HepG2 (cell line): ENCODE measurements around the gene TMEM63C. TPM values are rescaled to one million over a fixed set of nuclear protein-coding genes. Genes with fewer than 3 reads are reported as not detected.

ENCODE experiments used
- ADNP ChIP-seq: sonication (generic); formaldehyde crosslinking; IDR thresholded peaks from 2 replicates; pipeline ENCODE4 v1.4.0; 2020; ENCODE audit warnings: missing genetic modification reagents
- DPF2 ChIP-seq: sonication (generic); formaldehyde crosslinking; IDR thresholded peaks from 2 replicates; pipeline ENCODE4 v1.4.0; 2020; ENCODE audit warnings: mild to moderate bottlenecking, low read depth, missing genetic modification reagents, borderline replicate concordance
- FOXP1 ChIP-seq, 2 experiments: fragments of 450-650 bp in 1 of 2; IDR thresholded peaks; 2 replicates each; pipeline ENCODE4 v1.6.1; 2017 to 2018; ENCODE audit warnings: antibody characterized with exemption in 1 of 2
- HES4 ChIP-seq: sonication (generic); formaldehyde crosslinking; IDR thresholded peaks from 2 replicates; pipeline ENCODE4 v1.9.0; 2021; ENCODE audit warnings: mild to moderate bottlenecking, missing genetic modification reagents, borderline replicate concordance
- KDM1A ChIP-seq: IDR thresholded peaks from 2 replicates; pipeline ENCODE4 v1.6.1; 2016; ENCODE audit warnings: missing compliant biosample characterization
- POLR2G ChIP-seq: fragments of 200-400 bp; formaldehyde crosslinking; IDR thresholded peaks from 2 replicates; pipeline ENCODE4 v1.6.1; 2018; ENCODE audit warnings: mild to moderate bottlenecking, low read depth, low read length, moderate library complexity
- RFX5 ChIP-seq: IDR thresholded peaks from 2 replicates; pipeline ENCODE4 v1.6.1; 2011; ENCODE audit warnings: low read depth, low read length, improper control_type of control experiment
- SIX1 ChIP-seq: sonication (generic); formaldehyde crosslinking; IDR thresholded peaks from 2 replicates; pipeline ENCODE4 v1.4.0; 2020; ENCODE audit warnings: missing genetic modification reagents, borderline replicate concordance
- ZFYVE20 ChIP-seq: sonication (generic); formaldehyde crosslinking; IDR thresholded peaks from 2 replicates; pipeline ENCODE4 v1.8.0; 2023; ENCODE audit warnings: low read depth, mild to moderate bottlenecking, moderate library complexity, missing genetic modification reagents, borderline replicate concordance
- ZNF205 ChIP-seq: IDR thresholded peaks from 2 replicates; pipeline ENCODE4 v1.6.1; 2018; ENCODE audit warnings: missing biosample characterization, missing genetic modification reagents
- ZNF234 ChIP-seq: sonication (generic); formaldehyde crosslinking; conservative IDR thresholded peaks from 2 replicates; pipeline ENCODE4 v1.5.1; 2020; ENCODE audit warnings: mild to moderate bottlenecking, missing genetic modification reagents
- ZNF567 ChIP-seq: sonication (generic); formaldehyde crosslinking; IDR thresholded peaks from 2 replicates; pipeline ENCODE4 v1.8.1; 2023; ENCODE audit warnings: mild to moderate bottlenecking, missing genetic modification reagents, borderline replicate concordance
- ZNF761 ChIP-seq: sonication (generic); formaldehyde crosslinking; conservative IDR thresholded peaks from 2 replicates; pipeline ENCODE4 v1.4.0; 2020; ENCODE audit warnings: mild to moderate bottlenecking, missing genetic modification reagents
- ZNF777 ChIP-seq: sonication (generic); formaldehyde crosslinking; IDR thresholded peaks from 2 replicates; pipeline ENCODE4 v1.4.0; 2020; ENCODE audit warnings: missing genetic modification reagents
- ZNF841 ChIP-seq: sonication (generic); formaldehyde crosslinking; IDR thresholded peaks from 2 replicates; pipeline ENCODE4 v1.8.1; 2023; ENCODE audit warnings: missing genetic modification reagents, borderline replicate concordance
- polyA plus RNA-seq, 8 experiments: library from polyadenylated mRNA; depleted of rRNA in 3 of 8; stranded (reverse) in 7 of 8; unstranded in 1 of 8; fragments of >200 nt; fragmentation: Illumina TruSeq in 4 of 8; extraction: Trizol in 4 of 8; gene quantifications; 2 replicates each; pipeline versions ENCODE4 v1.2.1 to v1.2.3, GENCODE V29; 2011 to 2016; ENCODE audit warnings: low read depth in 4 of 8, missing spikeins in 1 of 8, mixed read lengths in 1 of 8; ENCODE audit not compliant: insufficient read depth in 1 of 8
- total RNA-seq, 5 experiments: library from RNA; depleted of rRNA; stranded (reverse); fragments of >200 nt; fragmentation: Illumina TruSeq; extraction: Trizol; gene quantifications; 2 replicates each; pipeline ENCODE4 v1.2.3, GENCODE V29; 2016; ENCODE audit warnings: low read depth in 1 of 5
- TF ChIP-seq, protein P1 (sequence below): IDR thresholded peaks from 2 replicates; pipeline ENCODE4 v1.6.1; 2016; ENCODE audit warnings: low read depth
- TF ChIP-seq, protein P2 (sequence below): sonication (generic); formaldehyde crosslinking; IDR thresholded peaks from 2 replicates; pipeline ENCODE4 v1.4.0; 2020; ENCODE audit warnings: missing genetic modification reagents, borderline replicate concordance
- TF ChIP-seq, protein P3 (sequence below): sonication (generic); formaldehyde crosslinking; IDR thresholded peaks from 2 replicates; pipeline ENCODE4 v1.5.0; 2020; ENCODE audit warnings: mild to moderate bottlenecking, missing genetic modification reagents
- TF ChIP-seq, protein P4 (sequence below): IDR thresholded peaks from 2 replicates; pipeline ENCODE4 v1.6.1; 2016; ENCODE audit warnings: missing biosample characterization, missing genetic modification reagents, low read depth
- TF ChIP-seq, protein P5 (sequence below): sonication (generic); formaldehyde crosslinking; IDR thresholded peaks from 2 replicates; pipeline ENCODE4 v1.9.0; 2021; ENCODE audit warnings: missing genetic modification reagents, borderline replicate concordance
- TF ChIP-seq, protein P6 (sequence below): sonication (generic); formaldehyde crosslinking; IDR thresholded peaks from 2 replicates; pipeline ENCODE4 v1.4.0; 2020; ENCODE audit warnings: mild to moderate bottlenecking, missing genetic modification reagents

TMEM63C gene
- total and polyA plus RNA-seq, 2 of the 13 experiments (the other 11 are each of a cell fraction or from before 2014, with no cell fraction given), result 0.17 to 0.27 TPM

DNA sequence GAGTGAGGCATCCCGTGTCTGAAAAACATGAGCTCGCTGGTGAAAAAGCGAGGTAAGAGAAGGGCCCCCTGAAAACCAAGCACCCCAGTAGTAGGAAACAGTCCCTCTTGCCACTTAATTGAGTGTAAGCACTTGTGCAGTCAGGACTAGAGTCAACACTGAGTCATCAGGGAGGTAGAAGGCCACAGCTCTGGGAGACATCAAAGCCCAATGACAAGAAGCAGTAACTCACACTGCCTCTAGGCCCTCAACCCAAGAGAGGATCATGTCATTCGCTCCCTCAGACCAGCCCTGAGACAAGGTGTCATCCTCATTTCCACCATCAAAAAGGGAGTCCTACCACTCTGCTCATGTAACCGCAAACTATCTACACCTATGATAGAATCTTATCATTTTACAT is 121.3 kb downstream of the TMEM63C start (continued):
- no peak for TF ChIP-seq ZNF234 (CRISPR knock-in tag)
- no peak for TF ChIP-seq ZNF205 (CRISPR knock-in tag)
- no peak for TF ChIP-seq ZNF567 (CRISPR knock-in tag)
- TF ChIP-seq HES4, result no peak
- TF ChIP-seq ZFYVE20 (CRISPR knock-in tag), result no peak
- TF ChIP-seq, protein P1, sequence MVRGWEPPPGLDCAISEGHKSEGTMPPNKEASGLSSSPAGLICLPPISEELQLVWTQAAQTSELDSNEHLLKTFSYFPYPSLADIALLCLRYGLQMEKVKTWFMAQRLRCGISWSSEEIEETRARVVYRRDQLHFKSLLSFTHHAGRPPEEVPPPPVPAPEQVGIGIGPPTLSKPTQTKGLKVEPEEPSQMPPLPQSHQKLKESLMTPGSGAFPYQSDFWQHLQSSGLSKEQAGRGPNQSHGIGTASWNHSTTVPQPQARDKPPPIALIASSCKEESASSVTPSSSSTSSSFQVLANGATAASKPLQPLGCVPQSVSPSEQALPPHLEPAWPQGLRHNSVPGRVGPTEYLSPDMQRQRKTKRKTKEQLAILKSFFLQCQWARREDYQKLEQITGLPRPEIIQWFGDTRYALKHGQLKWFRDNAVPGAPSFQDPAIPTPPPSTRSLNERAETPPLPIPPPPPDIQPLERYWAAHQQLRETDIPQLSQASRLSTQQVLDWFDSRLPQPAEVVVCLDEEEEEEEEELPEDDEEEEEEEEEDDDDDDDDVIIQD (CRISPR knock-in tag), result 0 out of 2 replicates have a peak, but pooled peaks have one; percentile 38
- TF ChIP-seq FOXP1 (IDR thresholded peaks at IDR 0.05), result no peak
- peak; percentile 66; the same call in 1 of the 2 replicates for TF ChIP-seq FOXP1 (CRISPR knock-in tag; IDR thresholded peaks at IDR 0.05)
- peak; percentile 64; the same call in 1 of the 2 replicates for TF ChIP-seq DPF2
- TF ChIP-seq ADNP (CRISPR knock-in tag), result no peak
- TF ChIP-seq, protein P2, sequence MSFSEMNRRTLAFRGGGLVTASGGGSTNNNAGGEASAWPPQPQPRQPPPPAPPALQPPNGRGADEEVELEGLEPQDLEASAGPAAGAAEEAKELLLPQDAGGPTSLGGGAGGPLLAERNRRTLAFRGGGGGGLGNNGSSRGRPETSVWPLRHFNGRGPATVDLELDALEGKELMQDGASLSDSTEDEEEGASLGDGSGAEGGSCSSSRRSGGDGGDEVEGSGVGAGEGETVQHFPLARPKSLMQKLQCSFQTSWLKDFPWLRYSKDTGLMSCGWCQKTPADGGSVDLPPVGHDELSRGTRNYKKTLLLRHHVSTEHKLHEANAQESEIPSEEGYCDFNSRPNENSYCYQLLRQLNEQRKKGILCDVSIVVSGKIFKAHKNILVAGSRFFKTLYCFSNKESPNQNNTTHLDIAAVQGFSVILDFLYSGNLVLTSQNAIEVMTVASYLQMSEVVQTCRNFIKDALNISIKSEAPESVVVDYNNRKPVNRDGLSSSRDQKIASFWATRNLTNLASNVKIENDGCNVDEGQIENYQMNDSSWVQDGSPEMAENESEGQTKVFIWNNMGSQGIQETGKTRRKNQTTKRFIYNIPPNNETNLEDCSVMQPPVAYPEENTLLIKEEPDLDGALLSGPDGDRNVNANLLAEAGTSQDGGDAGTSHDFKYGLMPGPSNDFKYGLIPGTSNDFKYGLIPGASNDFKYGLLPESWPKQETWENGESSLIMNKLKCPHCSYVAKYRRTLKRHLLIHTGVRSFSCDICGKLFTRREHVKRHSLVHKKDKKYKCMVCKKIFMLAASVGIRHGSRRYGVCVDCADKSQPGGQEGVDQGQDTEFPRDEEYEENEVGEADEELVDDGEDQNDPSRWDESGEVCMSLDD (CRISPR knock-in tag), result peak; percentile 86; the same call in 1 of the 2 replicates
- TF ChIP-seq, protein P3, sequence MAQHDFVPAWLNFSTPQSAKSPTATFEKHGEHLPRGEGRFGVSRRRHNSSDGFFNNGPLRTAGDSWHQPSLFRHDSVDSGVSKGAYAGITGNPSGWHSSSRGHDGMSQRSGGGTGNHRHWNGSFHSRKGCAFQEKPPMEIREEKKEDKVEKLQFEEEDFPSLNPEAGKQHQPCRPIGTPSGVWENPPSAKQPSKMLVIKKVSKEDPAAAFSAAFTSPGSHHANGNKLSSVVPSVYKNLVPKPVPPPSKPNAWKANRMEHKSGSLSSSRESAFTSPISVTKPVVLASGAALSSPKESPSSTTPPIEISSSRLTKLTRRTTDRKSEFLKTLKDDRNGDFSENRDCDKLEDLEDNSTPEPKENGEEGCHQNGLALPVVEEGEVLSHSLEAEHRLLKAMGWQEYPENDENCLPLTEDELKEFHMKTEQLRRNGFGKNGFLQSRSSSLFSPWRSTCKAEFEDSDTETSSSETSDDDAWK (CRISPR knock-in tag), result no peak
- TF ChIP-seq SIX1 (CRISPR knock-in tag), result no peak
- TF ChIP-seq, protein P4, sequence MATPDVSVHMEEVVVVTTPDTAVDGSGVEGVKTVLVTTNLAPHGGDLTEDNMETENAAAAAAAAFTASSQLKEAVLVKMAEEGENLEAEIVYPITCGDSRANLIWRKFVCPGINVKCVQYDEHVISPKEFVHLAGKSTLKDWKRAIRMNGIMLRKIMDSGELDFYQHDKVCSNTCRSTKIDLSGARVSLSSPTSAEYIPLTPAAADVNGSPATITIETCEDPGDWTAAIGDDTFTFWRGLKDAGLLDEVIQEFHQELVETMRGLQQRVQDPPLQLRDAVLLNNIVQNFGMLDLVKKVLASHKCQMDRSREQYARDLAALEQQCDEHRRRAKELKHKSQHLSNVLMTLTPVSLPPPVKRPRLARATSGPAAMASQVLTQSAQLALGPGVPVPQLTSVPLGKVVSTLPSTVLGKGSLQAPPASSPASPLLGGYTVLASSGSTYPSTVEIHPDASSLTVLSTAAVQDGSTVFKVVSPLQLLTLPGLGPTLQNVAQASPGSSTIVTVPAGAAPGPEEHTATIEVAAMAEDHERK, result no peak
- TF ChIP-seq ZNF777, result no peak
- TF ChIP-seq RFX5, result no peak
- no peak for TF ChIP-seq KDM1A (CRISPR knock-in tag)
- TF ChIP-seq, protein P5, sequence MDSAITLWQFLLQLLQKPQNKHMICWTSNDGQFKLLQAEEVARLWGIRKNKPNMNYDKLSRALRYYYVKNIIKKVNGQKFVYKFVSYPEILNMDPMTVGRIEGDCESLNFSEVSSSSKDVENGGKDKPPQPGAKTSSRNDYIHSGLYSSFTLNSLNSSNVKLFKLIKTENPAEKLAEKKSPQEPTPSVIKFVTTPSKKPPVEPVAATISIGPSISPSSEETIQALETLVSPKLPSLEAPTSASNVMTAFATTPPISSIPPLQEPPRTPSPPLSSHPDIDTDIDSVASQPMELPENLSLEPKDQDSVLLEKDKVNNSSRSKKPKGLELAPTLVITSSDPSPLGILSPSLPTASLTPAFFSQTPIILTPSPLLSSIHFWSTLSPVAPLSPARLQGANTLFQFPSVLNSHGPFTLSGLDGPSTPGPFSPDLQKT (CRISPR knock-in tag), result no peak
- TF ChIP-seq POLR2G, result no peak
- no peak for TF ChIP-seq ZNF841 (CRISPR knock-in tag)
- TF ChIP-seq, protein P6, sequence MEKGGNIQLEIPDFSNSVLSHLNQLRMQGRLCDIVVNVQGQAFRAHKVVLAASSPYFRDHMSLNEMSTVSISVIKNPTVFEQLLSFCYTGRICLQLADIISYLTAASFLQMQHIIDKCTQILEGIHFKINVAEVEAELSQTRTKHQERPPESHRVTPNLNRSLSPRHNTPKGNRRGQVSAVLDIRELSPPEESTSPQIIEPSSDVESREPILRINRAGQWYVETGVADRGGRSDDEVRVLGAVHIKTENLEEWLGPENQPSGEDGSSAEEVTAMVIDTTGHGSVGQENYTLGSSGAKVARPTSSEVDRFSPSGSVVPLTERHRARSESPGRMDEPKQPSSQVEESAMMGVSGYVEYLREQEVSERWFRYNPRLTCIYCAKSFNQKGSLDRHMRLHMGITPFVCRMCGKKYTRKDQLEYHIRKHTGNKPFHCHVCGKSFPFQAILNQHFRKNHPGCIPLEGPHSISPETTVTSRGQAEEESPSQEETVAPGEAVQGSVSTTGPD (CRISPR knock-in tag), result no peak
- TF ChIP-seq ZNF761 (CRISPR knock-in tag), result no peak
